PC-9 (cell line): ENCODE measurements around the gene MTA3. TPM values are rescaled to one million over a fixed set of nuclear protein-coding genes. Genes with fewer than 3 reads are reported as not detected.

Experiments used
- BruUV-seq: library from RNA; stranded (reverse); fragments of 400-500 nt; replicated peaks from 2 replicates; lab custom pipeline; 2021; lab: Mats Ljungman, UMichigan
- CTCF ChIA-PET: fragments of 300-600 bp; sonication (Branson Sonifier 250); formaldehyde crosslinking; loops from one replicate; lab custom pipeline; 2022; ENCODE audit warnings: antibody characterized with exemption; lab: Charles Lee
- POLR2A ChIA-PET: fragments of 300-600 bp; sonication (Branson Sonifier 250); formaldehyde crosslinking; loops from one replicate; lab custom pipeline; 2022; ENCODE audit warnings: antibody characterized with exemption; ENCODE audit not compliant: unreplicated experiment; lab: Charles Lee
- DNase-seq, 2 experiments: peaks; one replicate each; pipeline versions ENCODE4 v3.0.0 to v3.0.0-alpha.2; 2015 to 2022; ENCODE audit warnings: mixed read lengths in 1 of 2
- H2AFZ ChIP-seq: fragments of 200-600 bp; sonication (generic); 2 replicates; pipeline ENCODE4 v1.8.1; 2017; ENCODE audit warnings: antibody characterized with exemption
- H3F3A ChIP-seq: fragments of 200-600 bp; sonication (generic); 2 replicates; pipeline ENCODE4 v1.8.1; 2017; ENCODE audit warnings: antibody characterized with exemption, mild to moderate bottlenecking, low read depth; ENCODE audit not compliant: insufficient read depth
- H3K27ac ChIP-seq: fragments of 200-600 bp; sonication (generic); 2 replicates; pipeline ENCODE4 v1.6.1; 2016; ENCODE audit warnings: mixed run types
- H3K27me3 ChIP-seq: fragments of 200-600 bp; sonication (generic); 2 replicates; pipeline ENCODE4 v1.6.1; 2016; ENCODE audit warnings: low read depth, mixed run types; ENCODE audit not compliant: insufficient read depth
- H3K36me3 ChIP-seq: fragments of 200-600 bp; sonication (generic); 2 replicates; pipeline ENCODE4 v1.6.1; 2016; ENCODE audit warnings: low read depth, mixed run types
- H3K4me1 ChIP-seq: fragments of 200-600 bp; sonication (generic); replicated peaks from 2 replicates; pipeline ENCODE4 v1.6.1; 2016; ENCODE audit warnings: mixed run types; ENCODE audit not compliant: insufficient read depth
- H3K4me2 ChIP-seq: fragments of 200-600 bp; sonication (generic); 2 replicates; pipeline ENCODE4 v1.6.1; 2017; ENCODE audit warnings: mixed run types
- H3K4me3 ChIP-seq: fragments of 200-600 bp; sonication (generic); 2 replicates; pipeline ENCODE4 v1.6.1; 2016; ENCODE audit warnings: mixed run types
- H3K79me2 ChIP-seq: fragments of 200-600 bp; sonication (generic); 2 replicates; pipeline ENCODE4 v1.6.1; 2017; ENCODE audit warnings: low read depth, mixed run types
- H3K9me2 ChIP-seq: fragments of 200-600 bp; sonication (generic); 2 replicates; pipeline ENCODE4 v1.8.1; 2017; ENCODE audit warnings: mild to moderate bottlenecking; ENCODE audit not compliant: insufficient read depth
- H3K9me3 ChIP-seq: fragments of 200-600 bp; sonication (generic); 2 replicates; pipeline ENCODE4 v1.8.1; 2016; ENCODE audit warnings: low read depth; ENCODE audit not compliant: insufficient read depth
- H4K20me1 ChIP-seq: fragments of 200-600 bp; sonication (generic); 2 replicates; pipeline ENCODE4 v1.8.1; 2017; ENCODE audit not compliant: insufficient read depth
- CTCF ChIP-seq: fragments of 200-600 bp; sonication (generic); conservative IDR thresholded peaks from 2 replicates; pipeline ENCODE4 v1.6.1; 2017; ENCODE audit warnings: mixed run types, antibody characterized with exemption, mild to moderate bottlenecking, moderate library complexity
- EZH2 ChIP-seq: fragments of 200-600 bp; sonication (generic); IDR thresholded peaks from 2 replicates; pipeline ENCODE4 v1.8.0; 2017; ENCODE audit warnings: antibody characterized with exemption, low read depth
- intact Hi-C: fragments of 100-400 bp; cut with micrococcal nuclease; formaldehyde crosslinking; loops from one replicate; pipeline ENCODE4 v1.10.0; 2022; ENCODE audit not compliant: unreplicated experiment
- total RNA-seq: library from RNA; stranded (reverse); gene quantifications from 2 replicates; pipeline ENCODE4 v1.2.3, GENCODE V29; 2021

Gene MTA3
- total RNA-seq, 1 experiment from 2014 or later = 89.8 TPM

GRCh38 chr2:42607101-42607637 is 38.7 kb downstream of the MTA3 start:
- H3K36me3 ChIP-seq = peaks cover 9% of the 10 kb centered on the region
- intact Hi-C loops = no loop called here
- peaks cover 38% of the 10 kb centered on the region for H3K79me2 ChIP-seq
- H2AFZ ChIP-seq = no peak overlapping the region
- no TSS peak for BruUV-seq
- no peak overlapping the region for H3K27ac ChIP-seq
- H4K20me1 ChIP-seq = peaks cover 25% of the 10 kb centered on the region
- TF ChIP-seq EZH2 = no peak
- TF ChIP-seq CTCF = no peak
- H3K4me3 ChIP-seq = no peak overlapping the region
- CTCF ChIA-PET = interaction anchor here (0.7 kb wide), 1 partner anchor 20 kb away, joined by 3 read pairs; no protein-coding TSS in a partner anchor
- no peak overlapping the region for H3K4me2 ChIP-seq
- POLR2A ChIA-PET = no interaction called here
- H3K27me3 ChIP-seq = no peaks in the 10 kb centered on the region
- H3F3A ChIP-seq = peaks cover 20% of the 10 kb centered on the region
- no peaks in the 10 kb centered on the region for H3K4me1 ChIP-seq
- no peaks in the 10 kb centered on the region for H3K9me2 ChIP-seq
- no peaks in the 10 kb centered on the region for H3K9me3 ChIP-seq
- DNase-seq = no peak

- Histone ChIP-seq H3K79me2 (peaks cover 53% of the 10 kb centered on the region), H3K36me3 (peaks cover 15% of the 10 kb centered on the region), H4K20me1 (peaks cover under 1% of the 10 kb centered on the region), H3K4me3 (no peak overlapping the region), H3K4me2 (no peak overlapping the region), H3K9me2 (no peaks in the 10 kb centered on the region), H3K27me3 (no peaks in the 10 kb centered on the region), H3K4me1 (peaks cover 23% of the 10 kb centered on the region), H3F3A (peaks cover 55% of the 10 kb centered on the region), H3K9me3 (no peaks in the 10 kb centered on the region), H2AFZ (no peak overlapping the region), H3K27ac (peak overlapping the region; percentile 19; the same call in 1 of the 2 replicates)
- intact Hi-C loops = no loop called here
- DNase-seq = no peak
- POLR2A ChIA-PET = interaction anchor here (0.7 kb wide), 2 partner anchors 42 to 73 kb away, joined by 4 to 6 read pairs; no protein-coding TSS in a partner anchor
- CTCF ChIA-PET = interaction anchor here (0.6 kb wide), 1 partner anchor 16 kb away, joined by 4 read pairs; no protein-coding TSS in a partner anchor
- no TSS peak for BruUV-seq
- TF ChIP-seq EZH2 (no peak), CTCF (no peak)
Observed at GRCh38 chr2:42613281-42614064, 45.0 kb downstream of the MTA3 start.

- no peaks in the 10 kb centered on the region for H3K9me3 ChIP-seq
- peaks cover 67% of the 10 kb centered on the region for H3F3A ChIP-seq
- no peak for TF ChIP-seq EZH2
- TF ChIP-seq CTCF = no peak
- H3K79me2 ChIP-seq = peaks cover 60% of the 10 kb centered on the region
- H2AFZ ChIP-seq = no peak overlapping the region
- peak overlapping the region; percentile 11 for H3K4me2 ChIP-seq
- H3K9me2 ChIP-seq = no peaks in the 10 kb centered on the region
- H3K27ac ChIP-seq = peak overlapping the region; percentile 45
- H4K20me1 ChIP-seq = peaks cover 7% of the 10 kb centered on the region; the same call in 1 of the 2 replicates
- intact Hi-C loops = no loop called here
- peak; percentile 39 to 82 for DNase-seq
- ChIA-PET POLR2A (no interaction called here), CTCF (interaction anchor here (0.6 kb wide), 1 partner anchor 13 kb away, joined by 5 read pairs; no protein-coding TSS in a partner anchor)
- no peaks in the 10 kb centered on the region for H3K27me3 ChIP-seq
- H3K36me3 ChIP-seq = peaks cover 9% of the 10 kb centered on the region
- BruUV-seq = no TSS peak
- peaks cover 37% of the 10 kb centered on the region for H3K4me1 ChIP-seq
- H3K4me3 ChIP-seq = no peak overlapping the region
Observed at GRCh38 chr2:42614838-42615237, 46.4 kb downstream of the MTA3 start.
